Effector CD4-positive, alpha-beta T cell (primary cell): ENCODE measurements around the gene HCN1.

Source experiments
- DNase-seq: peaks from one replicate; pipeline ENCODE4 v3.0.0-alpha.2; 2020

The HCN1 gene

GRCh38 chr5:45281081-45281480, 415.1 kb downstream of the HCN1 start:
- DNase-seq = no peak

- no peak for DNase-seq
Observed at GRCh38 chr5:45279109-45279508, 417.1 kb downstream of the HCN1 start.

- no peak for DNase-seq
Observed at GRCh38 chr5:45277860-45278259, 418.3 kb downstream of the HCN1 start.

DNA sequence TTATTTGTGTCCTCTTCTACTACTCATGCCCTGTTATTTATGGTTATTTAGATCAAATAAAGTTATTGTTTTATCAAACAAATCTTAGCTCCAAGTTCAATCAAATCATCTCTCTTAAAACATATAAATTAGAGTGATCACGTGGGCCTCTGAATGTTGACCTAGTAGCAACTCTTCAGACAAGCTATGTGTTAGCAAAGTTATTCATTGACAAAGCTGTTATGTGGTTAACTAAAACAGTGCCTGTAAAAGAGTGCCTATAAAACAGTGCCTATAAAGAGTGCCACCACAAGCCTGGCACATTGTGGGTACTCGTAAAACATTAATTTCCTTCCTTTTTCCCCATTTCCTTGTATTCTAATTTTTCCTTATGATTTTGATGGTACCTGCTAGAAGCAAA, 421.9 kb downstream of the HCN1 start:
- DNase-seq = no peak

DNA sequence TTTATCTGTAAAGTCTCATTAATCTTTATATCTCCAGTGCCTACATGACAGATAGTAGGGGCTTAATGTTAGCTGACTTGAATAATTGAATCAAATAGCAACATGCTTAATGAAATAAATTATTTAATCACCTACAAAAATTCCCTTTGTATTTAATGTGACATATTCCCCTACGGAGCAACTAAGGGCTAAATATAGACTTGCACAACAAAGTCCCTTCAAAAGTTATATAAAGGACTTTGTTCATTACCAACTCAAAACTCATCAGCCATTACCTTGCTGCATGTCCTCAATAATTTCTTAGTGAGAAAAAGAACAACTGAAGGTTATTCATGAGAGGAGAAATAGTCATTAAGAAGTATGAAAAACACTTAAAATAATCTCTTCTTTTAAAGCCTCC, 424.6 kb downstream of the HCN1 start:
- DNase-seq = no peak

DNA sequence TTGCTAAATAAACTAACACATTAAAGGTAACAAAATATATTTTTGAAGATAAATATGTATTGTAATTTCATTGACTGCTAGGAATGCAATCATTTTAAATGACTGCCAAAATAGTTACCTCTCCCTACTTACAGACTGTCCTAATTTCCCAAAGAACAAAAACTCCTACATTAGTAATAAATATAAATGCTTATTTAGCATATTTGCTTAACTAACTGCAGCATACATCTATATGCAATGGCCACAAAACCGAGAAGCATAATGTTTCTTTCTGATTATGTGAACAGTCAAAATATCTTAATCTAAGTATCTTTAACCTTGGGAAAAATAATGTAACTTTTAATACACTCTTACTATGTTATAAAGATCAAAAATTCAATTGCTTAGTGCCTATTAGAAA, 431.7 kb downstream of the HCN1 start:
- DNase-seq = no peak

- DNase-seq = no peak
Observed at GRCh38 chr5:45262061-45262590, 434.1 kb downstream of the HCN1 start.

DNA sequence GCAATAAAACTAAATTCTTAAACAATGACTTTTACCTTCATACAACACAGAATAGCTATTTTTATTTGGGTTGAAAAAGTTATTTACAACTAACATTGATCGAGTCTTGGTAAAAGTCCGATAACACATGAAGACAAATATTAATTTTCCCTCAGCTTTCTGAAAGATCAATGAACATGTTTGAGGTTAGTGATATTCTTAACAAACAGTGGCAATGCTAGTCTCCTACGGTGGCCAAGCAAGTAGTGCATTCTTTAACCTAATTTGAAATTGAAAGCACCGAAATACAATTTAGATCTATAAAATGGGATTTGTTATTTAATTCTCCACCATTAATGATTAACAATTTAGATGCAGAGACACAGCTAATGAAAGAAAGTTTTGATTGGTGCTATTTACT, 435.1 kb downstream of the HCN1 start:
- DNase-seq = no peak

DNA sequence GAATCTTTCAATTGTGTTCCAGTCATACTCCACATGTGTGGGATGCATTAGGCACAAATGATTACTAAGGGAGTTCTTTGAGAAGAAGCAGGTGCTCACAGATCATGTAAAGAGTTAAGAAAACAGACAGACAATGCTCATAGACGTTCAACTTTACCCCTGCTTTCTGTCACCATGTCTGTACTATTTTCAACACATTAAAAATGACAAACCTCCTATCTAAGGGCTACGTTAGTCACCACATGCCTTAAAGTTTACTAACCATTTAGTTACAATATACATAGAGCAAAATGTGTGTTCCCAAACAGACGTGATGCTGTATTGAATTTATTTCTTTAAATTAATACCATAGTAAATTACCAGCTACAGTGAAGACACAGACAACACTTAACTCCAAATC, 435.9 kb downstream of the HCN1 start:
- no peak for DNase-seq

GRCh38 chr5:45252978-45253377, 443.2 kb downstream of the HCN1 start:
- no peak for DNase-seq

GRCh38 chr5:45252541-45252940, 443.6 kb downstream of the HCN1 start:
- no peak for DNase-seq

DNA sequence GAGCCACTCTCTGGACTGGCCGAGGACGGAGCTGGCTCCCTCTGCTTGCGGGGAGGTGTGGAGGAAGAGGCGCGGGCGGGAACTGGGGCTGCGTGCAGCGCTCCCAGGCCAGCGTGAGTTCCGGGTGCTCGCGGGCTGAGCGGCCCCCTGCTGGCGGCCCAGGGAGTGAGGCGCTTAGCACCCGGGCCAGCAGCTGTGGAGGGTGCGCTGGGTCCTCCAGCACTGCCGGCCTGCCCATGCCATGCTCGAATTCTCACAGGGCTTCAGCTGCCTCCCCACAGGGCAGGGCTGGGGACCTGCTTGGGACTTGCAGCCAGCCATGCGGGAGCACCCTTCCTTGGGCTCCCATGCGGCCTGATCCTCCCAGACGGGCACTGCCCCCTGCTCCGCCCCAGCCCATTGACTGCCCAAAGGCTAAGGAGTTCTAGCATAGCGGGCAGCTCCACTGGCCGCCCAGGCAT, 470.6 kb downstream of the HCN1 start:
- no peak for DNase-seq

DNA sequence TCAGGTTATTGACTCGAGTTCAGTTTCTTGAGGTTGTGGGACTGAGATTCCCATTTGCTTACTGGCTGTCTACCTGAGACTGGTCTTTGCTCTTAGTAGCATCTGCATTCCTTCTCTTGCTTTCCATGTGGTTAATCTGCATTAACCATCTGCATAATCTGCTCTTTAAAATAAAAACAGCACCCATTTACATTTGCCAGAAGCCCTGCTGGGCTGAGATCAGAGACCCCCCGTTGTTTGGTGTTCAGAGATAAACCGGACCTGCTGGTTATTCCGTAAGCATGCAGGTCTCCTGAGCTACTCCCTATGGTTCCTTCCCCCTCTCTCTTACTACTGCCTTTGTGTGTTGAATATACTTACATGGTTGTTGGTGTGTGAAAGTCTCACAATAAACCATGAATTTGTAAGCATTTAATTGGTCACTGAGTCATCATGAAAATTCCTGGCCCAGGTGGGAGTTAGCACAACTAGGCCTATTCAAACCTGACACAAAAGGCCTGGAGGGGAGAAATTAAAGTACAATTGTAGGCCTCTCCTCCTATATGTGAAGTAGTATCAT, 490.7 kb downstream of the HCN1 start:
- no peak for DNase-seq
